ENCODE results near the gene HIPK2.

Gene HIPK2

GRCh38 chr7:139782932-139783331, 5.1 kb upstream of the HIPK2 start:
- no peak for DNase-seq

DNA sequence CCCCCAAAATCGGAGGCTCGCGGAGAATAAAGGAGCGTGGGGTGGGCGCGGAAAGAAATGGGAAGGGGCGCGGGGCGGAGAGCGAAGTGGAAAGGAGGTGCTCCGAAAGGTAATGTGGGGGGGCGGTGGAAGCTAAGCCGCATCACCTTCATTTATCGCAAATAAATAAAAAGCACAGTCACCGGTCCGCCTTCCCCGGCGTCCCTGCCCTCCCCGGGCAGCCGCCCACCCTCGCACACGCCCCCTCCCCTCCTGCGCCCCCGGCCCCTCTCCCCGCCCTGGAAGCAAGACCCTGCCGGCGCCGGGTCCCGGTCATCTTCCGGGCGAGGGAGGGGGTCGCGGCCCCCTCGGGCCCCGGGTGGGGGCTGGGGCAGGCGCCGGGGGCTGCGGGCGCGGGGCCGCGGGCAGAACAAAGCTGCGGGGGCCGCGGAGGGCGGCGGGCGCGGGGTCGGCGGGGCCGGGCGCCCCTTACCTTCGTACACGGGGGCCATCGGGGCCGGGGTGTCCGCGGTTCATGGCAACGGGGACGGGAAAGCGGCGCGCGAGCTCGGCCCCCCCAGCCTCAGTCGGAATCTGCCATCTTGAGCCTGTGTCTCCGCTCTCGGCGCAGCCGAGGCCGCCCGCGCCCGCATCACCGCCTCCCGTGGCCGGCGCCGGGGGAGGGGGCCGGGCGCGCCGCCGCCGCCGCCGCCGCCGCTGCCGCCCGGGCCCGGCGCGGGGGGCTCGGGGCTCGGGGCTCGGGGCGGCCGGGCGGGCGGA, 486 bp downstream of the HIPK2 start:
- DNase-seq: no peak

- DNase-seq: peak; percentile 63
Measured at GRCh38 chr7:139776486-139777132, 1.2 kb downstream of the HIPK2 start.

- peak; percentile 82 for DNase-seq
Measured at GRCh38 chr7:139775829-139776266, 1.9 kb downstream of the HIPK2 start.

GRCh38 chr7:139774376-139774775, 3.4 kb downstream of the HIPK2 start:
- DNase-seq: peak; percentile 95

GRCh38 chr7:139773371-139773770, 4.4 kb downstream of the HIPK2 start:
- no peak for DNase-seq

GRCh38 chr7:139772873-139773272, 4.9 kb downstream of the HIPK2 start:
- no peak for DNase-seq

GRCh38 chr7:139772115-139772514, 5.7 kb downstream of the HIPK2 start:
- DNase-seq: no peak

DNA sequence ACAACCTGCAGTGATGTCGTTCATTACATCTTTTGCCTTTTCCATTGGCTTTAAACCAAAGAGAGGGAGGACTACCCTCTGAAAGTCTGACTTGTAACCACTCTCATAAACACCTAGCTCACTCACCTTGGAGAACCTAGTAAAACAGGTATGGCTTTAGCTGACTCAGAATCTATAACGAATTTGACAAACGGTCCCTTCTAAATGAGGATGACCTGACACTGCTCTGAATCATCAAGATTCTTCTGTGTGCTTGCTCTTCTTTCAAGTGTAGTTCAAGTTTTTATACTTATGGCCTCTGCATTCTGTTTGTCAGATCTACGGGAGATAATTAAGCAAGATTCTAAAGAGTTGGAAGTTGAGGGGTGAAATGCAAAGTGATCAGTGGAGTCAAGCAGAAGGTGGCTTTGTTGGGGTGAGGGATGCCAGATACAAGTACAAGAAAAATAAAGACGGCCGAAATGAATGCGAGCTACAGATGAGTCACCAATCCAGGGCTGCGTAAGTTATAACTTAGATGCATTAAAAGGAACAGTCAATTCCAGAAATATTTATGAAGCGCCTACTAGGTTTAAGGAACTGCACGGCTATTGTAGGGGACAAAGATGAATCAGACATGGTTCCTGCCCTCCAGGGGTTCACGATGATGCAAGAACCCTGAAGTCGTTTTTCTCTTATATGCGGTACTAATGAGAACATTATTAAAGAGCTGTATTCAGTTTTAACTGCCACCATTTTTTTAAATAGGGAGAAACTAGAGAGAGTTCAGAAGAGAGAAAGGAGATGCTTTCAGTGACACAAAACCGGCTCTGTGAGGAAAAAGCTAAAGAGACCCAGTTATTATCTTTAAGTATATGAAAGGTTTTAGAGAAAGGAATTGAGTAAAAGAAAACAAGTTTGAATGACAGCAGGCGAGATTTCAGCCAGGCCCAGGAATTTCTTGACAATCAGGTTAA, 6.5 kb downstream of the HIPK2 start:
- DNase-seq: peak; percentile 92

DNA sequence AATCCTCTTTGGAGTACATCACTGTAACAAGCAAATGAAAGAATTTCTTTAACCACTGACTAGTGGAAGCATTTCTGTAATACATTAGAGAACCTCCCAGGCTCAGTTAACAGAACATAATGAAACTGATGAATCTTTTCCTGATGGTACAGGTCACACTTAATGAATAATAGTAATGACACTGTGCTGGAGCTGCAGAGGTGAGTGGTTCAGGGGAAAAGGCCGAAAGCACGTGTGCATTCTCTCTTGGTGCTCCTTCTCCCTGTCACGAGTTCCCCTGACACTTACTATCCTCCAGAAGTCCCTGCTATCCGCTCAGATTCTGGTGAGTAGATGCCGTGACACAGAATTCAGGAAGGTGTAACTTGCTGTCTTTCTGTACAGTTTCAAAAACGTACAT, 8.0 kb downstream of the HIPK2 start:
- no peak for DNase-seq

GRCh38 chr7:139769066-139769465, 8.7 kb downstream of the HIPK2 start:
- DNase-seq: no peak

DNA sequence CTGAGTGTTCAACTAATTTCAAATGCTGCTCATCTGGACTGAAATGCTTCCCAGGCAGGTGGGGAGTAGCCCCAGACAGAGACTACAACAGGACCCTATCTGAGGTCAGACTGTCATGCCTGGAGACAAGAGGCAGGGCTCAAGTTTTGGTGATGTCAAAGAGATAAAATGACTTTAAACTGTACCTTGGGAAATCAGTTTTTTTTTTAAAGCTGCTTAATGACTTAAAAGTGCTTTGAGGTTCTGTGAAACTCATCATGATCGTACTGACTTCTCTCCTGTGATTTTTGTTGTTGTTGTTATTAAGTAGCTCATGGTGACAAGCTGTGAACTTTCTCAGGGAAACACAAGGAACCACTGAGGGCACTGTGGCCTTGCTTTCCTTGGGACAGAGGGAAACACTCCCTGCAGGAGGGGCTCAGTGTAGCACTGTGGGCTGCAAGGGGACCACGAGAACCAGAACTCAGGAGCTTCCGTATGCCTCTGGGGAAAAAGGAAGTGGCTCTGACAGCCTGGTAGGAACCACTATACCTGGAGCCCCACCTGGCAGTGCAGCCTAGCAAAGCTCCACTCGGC, 9.5 kb downstream of the HIPK2 start:
- no peak for DNase-seq

GRCh38 chr7:139767561-139767982, 10.2 kb downstream of the HIPK2 start:
- no peak for DNase-seq

DNA sequence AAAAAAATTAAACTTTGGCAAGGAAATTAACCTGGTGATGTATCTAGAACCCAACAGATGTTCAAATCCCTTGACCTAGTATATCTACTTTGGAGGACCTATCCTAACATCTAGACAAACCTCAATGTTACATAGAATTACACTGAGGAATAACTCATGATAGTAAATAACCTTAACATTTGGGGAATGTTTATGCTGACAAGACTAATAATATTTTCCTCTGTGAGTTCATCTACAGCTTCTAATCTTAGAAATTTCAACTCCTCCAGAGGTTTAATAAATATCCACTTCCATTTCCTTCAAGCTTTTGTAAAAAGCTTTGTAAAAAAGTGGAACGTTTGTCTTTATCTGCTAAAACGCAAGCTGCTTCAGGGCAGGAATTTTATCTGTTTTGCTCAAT, 12.7 kb downstream of the HIPK2 start:
- DNase-seq: no peak

GRCh38 chr7:139763330-139763729, 14.5 kb downstream of the HIPK2 start:
- peak; percentile 48 for DNase-seq

DNA sequence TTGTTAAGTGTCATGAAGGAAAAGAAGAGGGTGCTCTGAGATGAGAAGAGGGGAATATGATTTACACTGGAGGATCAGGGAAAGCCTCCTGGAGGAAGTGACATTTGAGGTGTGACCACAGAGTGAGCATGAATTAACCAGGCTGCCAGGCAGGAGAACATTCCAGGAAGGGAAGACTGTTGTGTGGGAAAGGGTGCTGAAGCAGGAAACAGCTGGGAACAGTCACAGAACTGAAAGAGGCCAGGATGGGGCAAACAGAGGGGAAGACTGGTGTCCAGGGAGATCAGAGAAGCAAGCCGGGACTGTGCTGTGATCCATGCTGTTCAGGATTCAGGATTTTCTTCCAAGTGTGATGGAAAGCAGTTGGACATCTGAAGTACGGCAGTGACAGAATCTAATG, 14.9 kb downstream of the HIPK2 start:
- DNase-seq: peak; percentile 71

DNA sequence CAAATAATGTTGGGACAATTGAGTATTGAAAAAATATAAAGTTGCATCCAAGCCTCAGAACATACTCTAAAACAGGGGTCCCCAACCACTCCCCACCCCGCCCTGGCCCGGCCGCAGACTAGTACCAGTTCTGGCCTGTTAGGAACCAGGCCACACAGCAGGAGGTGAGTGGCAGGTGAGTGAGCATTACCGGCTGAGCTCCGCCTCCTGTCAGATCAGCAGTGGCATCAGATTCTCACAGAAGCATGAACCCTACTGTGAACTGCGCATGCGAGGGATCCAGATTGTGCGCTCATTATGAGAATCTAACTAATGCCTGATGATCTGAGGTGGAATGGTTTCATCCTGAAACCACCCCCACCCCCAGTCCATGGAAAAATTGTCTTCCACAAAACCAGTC, 19.4 kb downstream of the HIPK2 start:
- DNase-seq: no peak

DNA sequence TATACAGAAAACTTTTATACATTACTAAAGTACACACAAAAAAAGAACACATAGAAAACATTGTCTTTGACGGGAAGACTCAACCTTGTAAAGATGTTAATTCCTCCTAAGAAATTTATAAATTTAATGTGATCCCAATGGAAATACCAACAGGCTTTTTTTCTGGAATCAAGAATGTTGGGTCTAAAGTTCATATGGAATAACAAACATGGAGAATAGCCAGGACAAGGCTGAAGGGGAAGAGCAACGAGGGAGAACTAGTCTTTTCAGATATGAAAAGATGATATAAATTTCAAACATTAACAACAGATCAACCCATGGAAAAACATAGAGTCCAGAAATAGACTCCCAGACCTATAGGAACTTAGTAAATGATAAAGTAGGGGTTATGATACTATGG, 19.8 kb downstream of the HIPK2 start:
- DNase-seq: no peak

- no peak for DNase-seq
Measured at GRCh38 chr7:139753693-139754111, 24.1 kb downstream of the HIPK2 start.

DNA sequence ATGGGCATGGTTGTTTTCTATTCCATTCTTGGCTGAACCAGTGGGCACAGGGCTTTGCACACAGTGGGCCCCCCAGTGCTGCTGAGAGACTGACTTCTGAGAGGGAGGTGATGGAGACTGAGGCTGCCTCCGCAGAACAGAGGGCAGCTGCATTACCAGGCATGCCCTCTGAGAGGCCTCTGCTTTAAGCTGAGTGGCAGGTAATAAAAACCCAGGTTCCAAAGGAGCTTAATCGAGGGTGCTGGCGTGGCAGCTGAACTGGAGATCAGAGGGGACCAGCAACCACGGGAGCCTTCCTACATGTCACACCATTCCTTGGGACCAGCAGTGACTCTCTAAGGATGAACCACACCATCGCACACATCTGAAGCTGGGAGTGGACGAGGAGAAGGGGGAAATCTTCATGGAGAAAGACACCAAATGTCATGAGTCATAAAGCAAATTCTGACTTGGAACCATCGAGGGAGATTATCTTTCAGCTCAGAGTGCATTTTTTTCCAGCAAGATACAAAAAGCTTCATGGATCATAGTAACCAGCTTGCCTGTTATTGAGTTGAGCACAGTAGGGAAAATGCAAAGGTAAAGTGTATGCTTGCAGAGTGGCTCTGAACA, 24.6 kb downstream of the HIPK2 start:
- DNase-seq: peak; percentile 61

GRCh38 chr7:139752604-139753003, 25.2 kb downstream of the HIPK2 start:
- no peak for DNase-seq

DNA sequence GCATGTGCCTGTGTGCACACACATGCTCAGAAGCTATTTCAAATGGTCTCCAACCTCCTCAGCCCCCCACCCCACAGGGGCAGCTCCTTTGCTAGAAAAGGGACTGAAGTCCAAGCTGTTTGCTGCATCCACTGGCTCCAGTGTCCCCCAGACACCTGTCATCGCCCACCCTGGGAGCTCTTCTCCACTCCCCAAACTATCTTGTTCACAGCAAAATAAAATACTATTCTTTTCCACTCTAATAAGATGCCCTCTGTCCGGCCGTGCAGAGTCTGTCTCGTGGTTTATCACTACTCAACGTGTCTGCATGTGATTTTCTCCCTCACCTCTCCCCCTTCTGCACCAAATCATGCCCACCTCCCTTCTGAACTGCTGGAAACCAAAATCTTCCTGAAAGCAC, 25.6 kb downstream of the HIPK2 start:
- DNase-seq: no peak
